SK-N-MC (cell line): ENCODE results near the gene OBSCN.

ENCODE experiments used
- EZH2 ChIP-seq: fragments of 200-600 bp; sonication (generic); IDR thresholded peaks from one replicate; pipeline ENCODE4 v1.6.1; 2017; ENCODE audit warnings: antibody characterized with exemption
- FOXP2 ChIP-seq: optimal IDR thresholded peaks from 2 replicates; pipeline ENCODE3; 2011; ENCODE audit warnings: mild to moderate bottlenecking, moderate library complexity; ENCODE audit not compliant: insufficient read depth; ENCODE audit errors: extremely low read length, control extremely low read depth
- POLR2AphosphoS5 ChIP-seq: IDR thresholded peaks from 2 replicates; pipeline ENCODE4 v1.6.1; 2012; ENCODE audit warnings: mild to moderate bottlenecking, low read depth, low read length, borderline replicate concordance

GRCh38 chr1:228363686-228364067 is 155.8 kb downstream of the OBSCN start:
- no peak for TF ChIP-seq POLR2AphosphoS5
- TF ChIP-seq EZH2 = no peak
- TF ChIP-seq FOXP2 = no peak
